CD4-positive, alpha-beta T cell treated with Interleukin-21 for 1 hour (primary cell): ENCODE results near the gene KRTAP10-8.
"Not testable (repeated sequence)": the region's sequence is repeated elsewhere in the genome, so short reads cannot be mapped to it uniquely, and the experiment has no call there.

Experiments
- DNase-seq: peaks from one replicate; pipeline ENCODE4 v3.0.0-alpha.2; 2020

KRTAP10-8 gene

DNA sequence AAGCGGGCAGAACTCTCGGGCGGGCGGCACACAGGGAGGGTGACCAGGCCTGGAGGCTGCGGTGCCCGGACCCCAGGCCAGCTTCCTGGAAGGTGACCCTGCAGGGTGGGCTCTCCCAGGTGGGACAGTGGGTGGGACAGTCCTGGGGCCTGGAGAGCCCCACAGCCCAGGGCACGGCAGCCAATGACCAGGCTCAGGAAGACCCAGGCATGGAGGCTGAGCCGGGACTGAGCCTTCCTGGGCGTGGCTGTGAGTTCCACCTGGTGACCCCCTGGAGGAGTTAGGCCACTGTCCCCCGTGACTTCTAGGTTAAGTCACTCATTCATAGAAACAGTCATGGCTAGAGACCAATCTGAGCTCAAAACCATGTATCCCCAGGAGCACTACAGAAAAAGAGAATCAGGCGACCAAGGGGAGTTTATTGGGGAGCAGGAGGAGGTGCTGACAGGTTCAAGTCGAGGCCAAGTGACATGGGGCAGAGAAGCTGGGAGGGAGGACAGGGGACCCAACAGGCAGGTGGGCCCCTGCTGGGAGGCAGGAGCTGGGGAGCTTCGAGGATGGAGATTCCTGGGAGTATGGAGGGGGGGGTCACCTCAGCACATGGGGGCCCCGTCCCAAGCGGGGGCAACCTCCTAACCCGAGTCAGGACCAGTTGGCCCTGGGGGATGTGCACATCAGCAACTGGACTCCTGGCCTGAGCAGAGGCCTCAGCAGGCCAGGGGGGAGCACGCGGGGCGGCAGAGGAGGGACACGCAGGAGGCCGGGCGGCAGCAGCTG lies 32.6 kb upstream of the KRTAP10-8 start:
- no peak for DNase-seq

DNA sequence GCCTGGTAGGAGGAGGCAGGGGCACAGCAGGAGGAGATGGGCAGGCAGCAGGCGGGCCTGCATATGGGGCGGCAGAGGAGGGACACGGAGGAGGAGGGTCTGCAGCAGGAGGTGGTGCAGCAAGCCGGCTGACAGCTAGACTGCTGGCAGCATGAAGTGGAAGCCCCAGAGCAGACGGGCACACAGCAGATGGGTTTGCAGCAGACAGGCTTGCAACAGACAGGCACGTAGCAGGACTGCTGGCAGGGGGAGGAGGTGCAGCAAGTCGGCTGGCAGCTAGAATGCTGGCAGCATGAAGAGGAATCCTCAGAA lies 32.1 kb upstream of the KRTAP10-8 start:
- DNase-seq, result no peak

DNA sequence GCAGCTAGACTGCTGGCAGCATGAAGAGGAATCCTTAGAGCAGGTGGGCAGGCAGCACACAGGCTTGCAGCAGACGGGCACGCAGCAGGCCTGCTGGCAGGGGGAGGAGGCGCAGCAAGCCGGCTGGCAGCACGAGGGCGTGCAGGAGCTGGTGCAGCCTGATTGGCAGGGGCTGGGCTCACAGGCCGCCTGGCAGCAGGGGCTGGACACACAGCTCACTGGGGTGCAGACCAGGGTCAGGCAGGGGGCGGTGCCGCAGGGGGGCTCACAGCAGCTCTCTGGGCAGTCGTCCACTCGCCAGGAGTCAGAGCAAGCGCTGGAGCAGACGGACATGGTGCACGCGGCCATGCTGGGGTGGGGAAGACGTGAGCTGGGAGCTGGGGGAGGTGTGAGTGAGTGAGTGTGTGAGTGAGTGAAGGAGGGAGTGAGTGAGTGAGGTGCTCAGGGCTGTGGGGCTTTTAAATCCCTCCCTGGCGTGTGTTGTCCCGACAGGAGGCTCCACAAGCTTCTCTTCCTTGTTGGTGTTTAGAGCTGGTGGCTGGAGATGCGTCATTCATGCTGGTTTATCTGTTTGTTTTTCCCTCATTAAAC lies 31.6 kb upstream of the KRTAP10-8 start, which contains the start of gene KRTAP10-5:
TSS of gene KRTAP10-5 (minus strand) at position 374 of the 591 bp plus-strand sequence. CDS start at position 348, 26 bp downstream.
- DNase-seq, result not testable (repeated sequence)

GRCh38 chr21:44581158-44581557 lies 30.7 kb upstream of the KRTAP10-8 start:
- no peak for DNase-seq

- DNase-seq, result no peak
Observed at GRCh38 chr21:44582055-44582454, 29.8 kb upstream of the KRTAP10-8 start.

DNA sequence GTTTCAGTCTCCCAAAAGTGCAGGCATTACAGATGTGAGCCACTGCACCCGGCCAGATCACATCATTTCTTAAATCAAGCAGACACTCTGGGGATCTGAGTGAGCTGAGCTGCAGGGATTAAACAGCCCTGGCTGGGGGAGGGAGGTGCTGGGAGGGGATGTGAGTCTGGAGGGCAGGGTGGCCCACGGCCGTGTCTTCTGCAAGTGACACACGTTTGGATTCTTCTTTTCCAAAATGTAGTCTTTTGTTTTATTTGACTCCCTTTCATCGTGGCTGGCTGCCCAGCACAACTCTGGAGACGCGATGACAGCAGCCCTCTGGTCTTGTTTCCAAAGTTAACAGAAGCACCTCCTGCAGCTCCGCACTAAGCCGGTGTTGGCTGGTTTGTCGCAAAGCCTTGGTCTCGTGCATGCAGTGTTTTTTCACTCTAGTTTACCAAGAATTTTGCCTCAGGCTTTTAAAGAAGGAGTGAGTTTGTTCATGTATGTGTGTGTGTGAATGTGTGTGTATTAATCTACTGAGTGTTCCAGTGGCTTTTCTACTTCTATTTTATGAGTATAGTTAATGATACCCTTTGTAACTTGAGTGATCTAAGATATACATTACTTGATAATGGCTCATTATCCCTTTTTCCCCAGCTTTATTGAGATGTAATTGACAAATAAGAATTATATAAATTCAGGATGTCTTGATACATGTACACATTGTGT lies 28.6 kb upstream of the KRTAP10-8 start:
- no peak for DNase-seq

GRCh38 chr21:44583800-44584147 lies 28.1 kb upstream of the KRTAP10-8 start:
- DNase-seq, result peak; percentile 24

DNA sequence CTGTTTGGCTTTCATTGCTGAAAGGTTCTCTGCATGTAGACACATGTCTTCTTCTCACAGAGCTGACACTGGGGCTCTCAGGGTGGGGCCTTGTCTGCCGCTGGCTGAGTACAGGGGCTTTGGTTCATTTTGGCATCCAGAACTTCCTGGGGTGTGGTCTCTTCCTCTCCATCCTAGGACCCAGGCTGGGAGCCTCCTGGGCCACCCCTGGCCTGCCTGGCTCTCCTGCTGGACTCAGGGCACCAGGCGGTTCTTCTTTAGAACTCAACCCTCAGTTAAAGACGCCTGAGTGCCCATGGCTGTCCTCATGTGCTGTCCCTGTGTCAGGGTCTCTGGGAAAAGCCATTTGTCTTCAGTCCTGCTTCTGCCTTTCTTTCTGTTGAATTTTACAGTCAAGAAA lies 26.0 kb upstream of the KRTAP10-8 start:
- no peak for DNase-seq

- DNase-seq, result no peak
Observed at GRCh38 chr21:44589094-44589493, 22.8 kb upstream of the KRTAP10-8 start.

DNA sequence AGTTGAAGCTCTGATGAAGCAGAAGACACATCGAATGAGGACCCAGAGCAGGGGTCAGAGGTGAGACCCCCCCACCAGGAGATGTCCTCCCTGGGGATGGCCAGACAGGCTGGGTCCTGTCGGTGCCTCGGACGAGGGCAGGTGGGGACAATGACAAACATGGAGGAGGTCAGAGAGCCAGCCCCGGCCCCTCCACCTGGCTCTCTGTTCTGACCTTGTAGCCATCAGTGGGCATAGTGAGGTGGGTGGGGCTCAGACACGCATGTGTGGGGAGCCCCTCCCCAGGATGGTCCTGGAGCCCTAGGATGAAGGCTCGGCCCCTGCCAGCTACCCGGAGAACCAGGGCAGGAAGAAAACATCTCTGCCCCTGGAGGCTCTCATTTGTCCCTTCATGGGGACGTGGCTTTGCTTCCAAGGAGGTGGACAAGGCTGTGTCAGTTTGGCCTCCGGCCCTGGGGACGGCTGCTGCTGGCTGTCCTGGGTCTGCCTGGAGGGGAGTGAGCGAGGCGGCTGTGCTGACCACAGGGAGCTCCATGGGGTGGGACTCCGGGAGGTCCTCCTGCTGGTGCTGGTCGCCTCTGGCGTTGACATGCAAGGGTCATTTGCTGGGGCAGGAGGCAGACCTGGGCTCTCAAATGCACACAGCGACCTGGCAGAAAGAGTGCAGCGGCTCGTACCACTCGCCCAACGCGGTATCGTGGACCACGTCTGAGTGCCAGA lies 22.1 kb upstream of the KRTAP10-8 start:
- DNase-seq, result no peak

DNA sequence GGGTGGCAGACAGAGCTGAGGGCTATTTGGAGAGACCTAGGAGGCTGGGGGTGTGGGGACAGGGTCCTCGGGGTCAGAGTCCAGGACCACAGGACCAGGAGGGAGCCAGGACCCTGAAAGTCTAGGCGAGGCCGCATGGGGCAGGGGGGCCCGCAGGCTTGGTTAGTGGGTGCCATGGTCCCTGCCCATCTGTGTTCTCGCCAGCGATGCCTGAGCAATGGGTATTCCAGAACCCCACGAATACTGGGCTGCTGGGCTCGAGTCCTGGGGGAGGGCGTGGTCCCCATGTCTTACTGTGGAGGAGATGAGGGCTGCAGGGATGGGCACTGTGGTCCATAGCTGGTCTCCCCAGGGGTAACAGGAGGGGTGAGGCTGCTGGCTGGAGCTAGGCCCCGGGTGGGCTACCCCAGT lies 21.6 kb upstream of the KRTAP10-8 start:
- no peak for DNase-seq

- DNase-seq, result not testable (repeated sequence)
Observed at GRCh38 chr21:44590897-44591800, 20.7 kb upstream of the KRTAP10-8 start.

- not testable (repeated sequence) for DNase-seq
Observed at GRCh38 chr21:44591801-44592130, 20.1 kb upstream of the KRTAP10-8 start.

DNA sequence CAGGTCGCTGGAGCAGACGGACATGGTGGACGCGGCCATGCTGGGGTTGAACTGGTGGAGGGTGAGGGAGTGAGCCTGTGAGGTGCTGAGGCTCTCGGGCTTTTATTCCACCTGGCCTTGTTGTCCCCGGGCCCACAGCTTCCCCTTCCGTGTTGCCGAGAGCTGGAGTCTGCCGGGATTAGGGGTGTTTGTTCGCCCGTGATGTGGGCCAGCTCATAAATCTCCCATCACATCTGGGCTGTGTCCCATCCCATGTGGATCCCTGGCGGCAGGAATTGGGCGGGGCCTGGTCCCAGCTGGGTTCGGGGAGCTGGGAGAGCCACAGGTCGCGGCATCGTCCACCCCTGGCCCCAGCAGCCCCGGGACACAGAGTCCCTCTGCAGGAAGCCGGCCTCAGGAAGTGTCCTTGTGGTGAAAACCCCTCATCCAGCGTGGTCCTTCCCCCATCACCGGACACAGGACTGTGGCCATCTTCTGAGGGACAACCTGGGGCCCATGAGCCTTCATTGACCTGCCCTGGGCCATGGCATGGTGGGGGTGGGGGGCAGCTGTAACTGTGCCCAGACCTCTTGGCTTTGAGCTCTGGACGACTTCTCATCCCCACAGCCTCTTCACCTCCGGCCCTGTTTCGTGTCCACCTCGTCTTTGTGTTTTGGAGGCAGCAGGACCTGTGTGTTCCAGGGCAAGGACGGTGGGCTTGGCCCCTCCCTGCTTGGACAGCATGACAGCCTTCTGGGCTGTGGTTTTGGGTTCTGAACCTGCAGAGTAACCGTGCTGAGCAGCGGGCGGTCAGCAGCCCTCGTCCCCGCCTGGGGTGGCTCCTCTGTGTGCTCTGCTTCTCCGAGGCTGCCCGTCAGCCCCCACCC lies 19.2 kb upstream of the KRTAP10-8 start, which contains the start of gene KRTAP10-6:
TSS of gene KRTAP10-6 (minus strand) at position 60 of the 866 bp plus-strand sequence. CDS start at position 39, 21 bp downstream.
- no peak for DNase-seq

- no peak for DNase-seq
Observed at GRCh38 chr21:44593598-44594405, 18.1 kb upstream of the KRTAP10-8 start.

- no peak for DNase-seq
Observed at GRCh38 chr21:44594406-44594916, 17.4 kb upstream of the KRTAP10-8 start.

- DNase-seq, result no peak
Observed at GRCh38 chr21:44595524-44595923, 16.4 kb upstream of the KRTAP10-8 start.

- no peak for DNase-seq
Observed at GRCh38 chr21:44596068-44596725, 15.7 kb upstream of the KRTAP10-8 start.

- no peak for DNase-seq
Observed at GRCh38 chr21:44598061-44598460, 13.8 kb upstream of the KRTAP10-8 start.
